ENCODE data around the gene CDH4.

DNA sequence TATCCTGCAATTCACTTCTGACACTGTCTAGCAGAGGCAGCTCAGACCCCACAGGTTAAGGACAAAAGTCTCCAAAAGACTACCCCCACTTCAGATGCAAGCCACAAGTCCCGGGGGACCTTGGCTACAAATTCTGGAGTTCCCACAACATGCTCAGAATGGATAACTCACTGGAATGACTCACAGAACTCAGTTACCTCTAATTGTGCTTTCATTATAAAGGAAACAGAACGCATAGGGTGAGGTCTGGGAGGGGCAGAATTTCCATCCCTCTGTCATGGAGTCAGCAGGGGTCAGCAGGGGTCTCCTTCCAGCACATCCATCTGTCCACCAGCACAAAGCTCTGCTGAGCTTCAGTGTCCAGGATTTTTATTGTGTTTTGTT is 184.2 kb downstream of the CDH4 start:
- TF ChIP-seq, protein P1, sequence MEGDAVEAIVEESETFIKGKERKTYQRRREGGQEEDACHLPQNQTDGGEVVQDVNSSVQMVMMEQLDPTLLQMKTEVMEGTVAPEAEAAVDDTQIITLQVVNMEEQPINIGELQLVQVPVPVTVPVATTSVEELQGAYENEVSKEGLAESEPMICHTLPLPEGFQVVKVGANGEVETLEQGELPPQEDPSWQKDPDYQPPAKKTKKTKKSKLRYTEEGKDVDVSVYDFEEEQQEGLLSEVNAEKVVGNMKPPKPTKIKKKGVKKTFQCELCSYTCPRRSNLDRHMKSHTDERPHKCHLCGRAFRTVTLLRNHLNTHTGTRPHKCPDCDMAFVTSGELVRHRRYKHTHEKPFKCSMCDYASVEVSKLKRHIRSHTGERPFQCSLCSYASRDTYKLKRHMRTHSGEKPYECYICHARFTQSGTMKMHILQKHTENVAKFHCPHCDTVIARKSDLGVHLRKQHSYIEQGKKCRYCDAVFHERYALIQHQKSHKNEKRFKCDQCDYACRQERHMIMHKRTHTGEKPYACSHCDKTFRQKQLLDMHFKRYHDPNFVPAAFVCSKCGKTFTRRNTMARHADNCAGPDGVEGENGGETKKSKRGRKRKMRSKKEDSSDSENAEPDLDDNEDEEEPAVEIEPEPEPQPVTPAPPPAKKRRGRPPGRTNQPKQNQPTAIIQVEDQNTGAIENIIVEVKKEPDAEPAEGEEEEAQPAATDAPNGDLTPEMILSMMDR (IDR thresholded peaks at IDR 0.05) = no peak
- no peak for TF ChIP-seq POLR2A (IDR thresholded peaks at IDR 0.05)
